DMS114 treated with DMSO at 0.1 percent for 48 hours (cell line): Measurements from ENCODE around the gene CSHL1.
"Not testable (repeated sequence)": the region's sequence is repeated elsewhere in the genome, so short reads cannot be mapped to it uniquely, and the experiment has no call there.

Experiments
- DNase-seq: peaks from one replicate; lab custom pipeline; 2025; ENCODE audit not compliant: unreplicated experiment; lab: John Stamatoyannopoulos, UW

Gene CSHL1

DNA sequence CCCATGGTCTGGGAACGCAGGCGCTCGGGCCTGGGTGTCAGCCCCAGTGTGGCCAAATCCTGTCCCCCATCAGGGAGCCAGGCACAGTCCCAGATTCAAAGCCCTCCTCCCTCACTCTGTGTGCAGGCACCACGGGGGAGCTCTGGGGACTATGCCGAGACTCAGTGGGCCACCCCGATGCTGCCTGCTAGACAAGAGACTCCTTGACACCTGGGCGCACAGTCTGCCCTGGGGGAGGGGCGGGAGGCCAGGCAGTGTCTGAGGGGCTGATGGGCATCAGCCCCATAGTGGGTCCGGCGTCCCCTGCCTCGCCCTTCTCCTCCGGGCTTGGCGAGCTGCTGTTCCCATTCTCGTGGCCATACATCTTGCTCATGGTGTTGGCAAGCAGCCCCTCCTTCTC, 29.5 kb upstream of the CSHL1 start:
- no peak for DNase-seq

DNA sequence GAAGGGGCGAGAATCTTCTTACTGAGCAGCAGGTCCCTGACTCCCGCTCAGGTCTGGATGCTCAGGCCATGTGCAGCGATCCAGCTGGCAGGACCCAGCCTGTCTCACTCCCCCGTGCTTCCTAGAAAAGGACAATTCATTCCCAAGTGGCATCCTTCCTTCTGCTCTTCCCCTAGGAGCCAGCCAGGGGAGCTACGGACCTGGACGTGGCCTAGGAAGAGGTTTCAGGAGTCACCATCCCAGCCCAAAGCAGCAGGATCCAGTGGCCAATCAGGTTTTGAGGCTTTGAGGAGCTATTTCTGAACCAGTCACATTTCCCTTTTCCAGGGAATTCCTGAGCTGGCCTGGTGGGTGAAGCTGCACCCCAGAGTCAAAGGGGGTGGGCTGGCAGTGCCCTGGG, 28.8 kb upstream of the CSHL1 start:
- DNase-seq, result no peak

DNA sequence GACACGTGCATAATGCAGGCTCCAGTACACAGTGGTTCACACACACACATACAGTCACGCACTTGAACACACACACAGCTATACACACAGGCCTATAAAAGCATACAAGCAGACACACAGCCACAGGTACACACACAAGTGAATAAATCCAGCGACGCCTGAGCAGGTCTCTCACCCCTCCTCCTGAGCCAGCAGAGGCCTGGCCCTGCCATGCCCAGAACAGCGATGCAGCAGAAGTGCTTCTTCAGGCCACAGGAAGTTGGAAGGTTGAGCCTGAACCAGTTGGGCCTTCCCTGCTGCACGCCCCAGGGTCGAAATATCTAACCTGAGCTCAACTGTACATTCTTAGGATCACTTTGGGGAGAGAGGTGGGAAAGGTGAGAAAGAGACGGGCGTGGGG, 28.3 kb upstream of the CSHL1 start:
- no peak for DNase-seq

DNA sequence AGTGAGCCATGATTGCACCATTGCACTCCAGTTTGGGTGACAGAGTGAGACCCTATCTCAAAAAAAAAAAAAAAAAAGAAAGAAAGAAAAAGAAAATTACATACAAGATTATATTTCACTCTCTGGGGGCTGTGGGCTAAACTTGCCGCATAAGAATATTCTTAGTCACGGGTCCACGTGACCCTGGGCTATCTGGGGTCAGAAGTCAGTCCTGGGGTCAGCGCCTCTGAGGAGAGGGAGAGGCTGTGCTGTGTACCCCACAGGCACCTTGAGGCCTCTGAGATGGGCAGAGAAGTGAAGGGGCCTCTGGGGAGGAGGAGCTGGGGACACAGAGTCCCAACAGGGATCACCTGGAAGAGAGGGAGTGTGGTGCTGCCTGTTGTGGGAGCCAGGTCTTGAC, 26.9 kb upstream of the CSHL1 start:
- DNase-seq, result no peak

DNA sequence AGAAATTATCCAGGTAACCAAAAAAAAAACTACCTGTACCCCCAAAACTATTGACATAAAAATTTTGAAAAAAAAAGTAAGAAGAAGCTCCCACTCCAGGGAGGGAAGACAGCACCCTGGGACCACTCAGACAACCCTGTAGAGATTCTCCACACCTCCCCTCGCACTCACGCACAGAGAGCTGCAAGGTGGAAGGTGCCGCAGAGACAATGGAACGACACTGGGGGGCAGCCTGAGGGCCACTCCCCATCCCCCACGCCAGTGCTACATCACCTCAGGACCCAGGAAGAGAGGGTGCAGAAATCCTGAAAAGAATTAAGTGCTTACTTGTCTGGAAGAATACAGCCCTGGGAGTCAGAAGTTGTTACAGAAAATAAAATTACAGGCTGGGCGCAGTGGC, 26.3 kb upstream of the CSHL1 start:
- DNase-seq, result no peak

DNA sequence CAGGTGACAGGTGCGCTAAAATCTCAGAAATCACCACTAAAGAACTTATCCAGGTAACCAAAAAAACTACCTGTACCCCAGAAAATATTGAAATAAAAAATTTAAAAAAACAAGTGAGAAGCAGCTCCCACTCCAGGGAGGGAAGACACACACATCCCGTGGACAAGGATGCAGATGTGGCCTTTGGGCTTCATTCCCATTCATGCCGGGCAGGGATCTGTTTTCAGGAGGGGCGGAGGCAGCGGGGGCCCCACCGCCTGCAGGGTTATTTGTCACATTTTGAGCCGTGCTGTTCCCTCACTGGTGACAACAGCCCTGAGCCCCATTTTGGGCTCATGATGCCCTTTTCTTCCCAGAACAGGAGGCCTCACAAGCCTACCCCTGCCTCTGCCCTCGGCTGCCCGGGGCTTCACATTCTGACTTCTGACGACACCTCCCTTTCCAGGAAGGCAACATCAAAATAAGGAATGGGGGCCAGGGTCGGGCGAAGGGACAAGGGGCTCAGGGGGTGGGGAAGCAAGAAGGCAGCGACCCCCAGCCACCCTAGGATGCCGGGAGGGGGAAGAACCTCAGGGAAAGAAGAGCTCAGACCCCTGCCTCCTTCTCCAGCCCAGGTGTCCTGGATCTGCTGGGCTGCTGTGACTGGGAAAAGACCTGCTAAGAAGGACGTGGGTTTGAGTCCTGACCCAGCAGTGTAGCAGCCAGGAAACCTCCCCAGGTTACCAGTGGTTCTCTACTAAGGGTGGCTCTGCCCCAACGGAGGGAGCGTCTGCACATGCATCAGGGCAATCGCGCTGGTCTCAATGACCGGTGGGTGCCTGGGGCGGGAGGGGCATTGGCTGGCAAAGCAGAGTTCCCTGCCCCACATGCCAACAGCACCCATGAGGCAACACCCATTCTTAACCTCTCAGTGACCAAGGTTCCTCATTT, 23.4 kb upstream of the CSHL1 start:
- DNase-seq, result no peak

DNA sequence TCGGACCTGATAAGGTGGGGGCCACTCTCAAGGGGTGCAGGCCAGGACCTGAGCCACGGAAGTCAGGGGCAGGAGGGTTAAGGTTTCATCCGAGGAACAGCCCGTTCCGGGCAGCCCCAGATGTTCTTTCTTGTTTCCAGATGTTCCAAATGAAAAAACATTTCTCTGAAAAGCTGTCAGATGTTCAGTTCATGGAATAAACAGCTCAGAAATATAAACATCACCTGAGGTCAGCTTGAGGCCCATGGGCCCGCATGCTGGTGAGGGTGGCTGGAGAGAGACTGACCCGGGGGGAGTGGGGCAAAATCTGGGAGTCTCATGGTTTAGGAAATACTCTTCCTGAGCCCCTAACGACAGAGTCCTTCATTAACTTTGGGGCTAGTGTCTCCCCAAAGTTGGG, 22.5 kb upstream of the CSHL1 start:
- DNase-seq, result no peak

DNA sequence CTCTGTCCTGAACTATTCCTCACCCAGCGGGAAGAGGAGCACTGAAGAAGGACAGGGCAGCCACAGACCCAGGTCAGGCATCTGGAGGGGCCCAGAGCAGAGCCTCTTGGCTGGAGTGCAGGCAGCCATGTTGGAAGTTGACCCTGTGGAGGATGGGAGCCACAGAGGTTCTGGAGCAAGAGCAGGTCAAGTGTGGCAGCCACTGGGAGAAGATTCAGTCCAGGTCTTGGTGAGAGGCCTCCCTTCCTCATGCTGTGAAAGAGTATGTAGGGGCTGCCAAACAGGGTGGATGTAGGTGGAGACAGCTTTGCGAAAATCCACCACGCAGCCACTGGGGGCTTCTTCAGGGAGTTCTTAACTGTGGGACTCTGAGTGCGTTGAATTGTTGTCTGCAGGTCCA, 21.7 kb upstream of the CSHL1 start:
- no peak for DNase-seq

DNA sequence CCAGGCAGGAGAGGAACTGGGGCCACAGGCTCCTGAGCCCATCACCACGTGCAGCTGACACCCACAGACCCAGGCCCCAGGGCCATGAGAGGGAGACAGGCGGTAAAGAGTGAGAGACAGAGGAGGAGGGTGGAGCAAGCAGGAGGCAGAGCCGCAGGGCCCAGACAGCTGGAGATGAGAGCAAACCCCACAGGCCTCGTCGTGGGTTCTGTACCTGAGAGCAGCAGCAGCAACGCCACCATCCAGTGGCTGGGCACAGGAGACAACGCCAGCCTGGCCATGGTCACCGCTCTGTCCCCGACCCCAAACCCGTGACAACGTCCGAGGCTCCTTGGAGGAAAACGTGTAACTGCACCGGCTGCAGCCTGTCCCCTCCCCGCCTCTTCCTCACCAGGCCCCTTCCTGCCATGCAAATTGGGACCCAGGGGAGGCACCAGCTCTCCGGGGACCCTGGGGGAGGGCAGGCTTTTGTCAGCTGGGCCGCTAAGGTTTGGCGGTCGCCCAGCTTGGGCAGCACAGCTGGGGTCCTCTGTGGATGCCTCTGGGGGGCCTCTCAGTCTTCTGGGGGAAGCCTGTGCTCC, 21.0 kb upstream of the CSHL1 start, which contains the start of gene CD79B:
CD79B (minus strand) TSS at position 351 of the 581 bp plus-strand sequence; CDS start at position 281, 70 bp downstream.
- DNase-seq, result no peak

DNA sequence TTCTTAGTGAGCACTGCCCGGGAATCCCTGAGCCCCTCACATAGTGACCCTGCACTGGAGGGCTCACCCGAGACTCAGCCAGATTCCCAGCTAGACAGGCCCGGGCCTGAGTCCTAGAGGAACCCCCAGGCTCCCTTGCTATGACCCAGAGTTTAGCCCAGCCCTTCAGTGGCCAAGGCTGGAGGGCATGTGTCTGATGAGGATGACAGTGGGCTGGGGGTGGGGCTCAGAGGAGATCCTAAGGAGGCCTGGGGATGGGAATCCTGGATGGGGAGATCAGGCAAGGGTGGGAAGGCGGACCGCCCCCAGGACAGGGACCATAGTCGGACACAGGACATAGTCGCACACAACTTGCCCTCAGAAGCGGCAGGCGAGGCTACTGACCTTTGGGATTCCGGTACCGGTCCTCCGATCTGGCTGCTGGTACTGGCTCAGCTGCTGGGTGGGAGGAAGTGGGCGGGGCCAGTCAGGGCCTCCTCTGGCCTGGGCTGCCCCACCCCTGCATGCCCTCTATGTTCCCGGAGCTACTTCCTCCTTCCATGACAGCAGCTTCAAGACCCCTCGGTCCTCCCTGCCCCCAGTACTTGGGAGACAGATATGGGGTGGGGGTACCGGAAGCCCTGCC, 20.0 kb upstream of the CSHL1 start:
- DNase-seq, result no peak

DNA sequence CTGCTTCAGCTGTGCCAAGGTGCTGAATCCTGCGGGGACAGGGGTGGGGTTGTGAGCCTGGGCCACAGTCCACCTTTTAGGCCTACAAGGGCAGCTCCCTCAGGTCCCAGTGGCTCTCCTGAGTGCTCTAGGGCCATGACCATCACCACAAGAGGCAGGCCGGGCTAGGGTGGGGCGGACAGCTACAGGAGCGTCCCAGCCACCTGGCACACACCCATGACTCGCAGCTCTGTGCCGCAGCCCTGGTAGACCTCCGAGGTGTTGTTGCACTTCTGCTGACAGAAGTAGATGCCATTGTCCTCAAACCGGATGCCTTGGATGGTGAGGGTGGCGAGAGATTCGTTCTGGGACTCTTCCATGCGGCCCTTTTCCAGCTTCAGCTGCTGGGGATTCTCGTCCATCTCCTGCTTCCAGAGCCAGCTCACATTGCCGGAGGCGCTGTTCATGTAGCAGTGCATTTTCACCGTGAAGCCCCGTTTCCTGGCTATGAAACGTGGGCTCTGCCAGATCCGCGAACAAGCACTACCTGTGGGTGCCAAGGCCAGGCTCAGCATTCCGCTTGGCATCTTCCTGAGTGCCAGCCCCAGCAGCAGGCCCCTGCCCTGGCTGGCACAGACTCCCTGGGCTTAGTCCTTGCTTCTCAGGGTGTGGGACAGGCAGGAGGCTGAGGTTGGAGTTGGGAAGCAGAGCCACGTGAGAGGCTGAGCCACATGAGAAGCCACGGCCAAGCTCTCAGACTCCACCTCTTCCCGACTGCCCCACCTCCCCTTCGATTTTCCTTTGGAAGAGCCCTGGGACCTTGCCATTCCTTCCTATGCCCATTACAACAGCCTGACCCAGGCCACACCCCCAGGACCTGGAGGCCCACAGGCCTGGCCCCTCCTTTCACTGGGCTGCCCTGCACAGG, 19.1 kb upstream of the CSHL1 start:
- no peak for DNase-seq

DNA sequence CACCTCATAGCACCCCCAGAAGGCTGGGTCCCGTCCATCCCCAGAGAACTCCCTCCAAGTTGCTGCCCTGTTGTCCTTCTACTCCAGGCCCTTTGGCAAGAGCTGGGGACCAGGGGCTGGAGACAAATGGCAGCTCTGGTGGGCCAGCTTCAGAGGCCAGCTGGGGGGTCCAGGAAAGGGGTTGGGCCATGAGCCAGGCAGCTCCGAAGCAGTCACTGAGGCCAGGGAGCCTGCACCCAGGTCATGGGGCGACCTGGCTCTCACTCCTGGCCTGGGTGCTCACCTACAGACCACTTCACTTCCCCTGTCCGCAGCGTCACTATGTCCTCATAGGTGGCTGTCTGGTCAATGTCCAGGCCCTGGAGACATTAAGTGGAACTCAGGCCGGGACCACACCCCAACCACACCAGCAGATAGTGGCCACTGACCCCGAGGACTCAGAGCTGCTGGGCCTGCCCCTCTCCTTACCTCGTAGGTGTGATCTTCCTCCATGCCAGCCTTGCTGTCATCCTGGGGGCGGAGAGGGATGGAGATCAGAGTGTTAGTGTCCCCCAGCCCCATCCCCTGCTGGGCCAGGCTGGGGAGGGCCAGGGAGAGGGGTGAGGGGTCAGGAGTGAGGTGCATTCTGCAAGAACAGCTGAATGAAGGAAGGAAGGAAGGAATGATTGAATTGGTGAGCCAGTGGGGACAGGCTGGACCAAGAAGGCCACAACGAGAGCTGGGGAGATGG, 18.1 kb upstream of the CSHL1 start:
- DNase-seq, result no peak

DNA sequence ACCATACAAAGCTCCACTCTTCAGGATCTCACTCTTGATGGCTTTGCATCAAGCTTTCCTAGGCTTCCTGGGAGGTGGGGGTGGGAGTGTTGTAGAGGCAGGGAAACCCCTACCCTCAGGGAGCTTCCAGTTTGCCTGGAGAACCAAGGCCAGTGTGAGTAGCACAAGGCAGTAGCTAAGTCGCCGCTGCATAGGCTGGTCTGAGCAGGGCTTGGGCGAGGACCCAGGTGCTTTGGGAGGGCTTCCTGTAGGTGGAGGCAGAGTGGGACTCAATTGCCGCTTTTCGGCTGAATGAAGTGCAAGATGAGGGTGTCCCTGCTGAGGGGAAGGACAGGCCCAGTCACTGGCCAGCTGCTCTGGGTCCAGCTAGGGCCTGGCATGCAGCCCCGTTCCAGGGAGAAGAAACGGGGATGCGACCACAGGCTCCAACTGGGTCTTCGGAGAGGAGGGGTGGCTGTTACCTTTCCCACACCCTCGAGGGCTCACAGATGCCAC, 17.2 kb upstream of the CSHL1 start:
- DNase-seq, result no peak

DNA sequence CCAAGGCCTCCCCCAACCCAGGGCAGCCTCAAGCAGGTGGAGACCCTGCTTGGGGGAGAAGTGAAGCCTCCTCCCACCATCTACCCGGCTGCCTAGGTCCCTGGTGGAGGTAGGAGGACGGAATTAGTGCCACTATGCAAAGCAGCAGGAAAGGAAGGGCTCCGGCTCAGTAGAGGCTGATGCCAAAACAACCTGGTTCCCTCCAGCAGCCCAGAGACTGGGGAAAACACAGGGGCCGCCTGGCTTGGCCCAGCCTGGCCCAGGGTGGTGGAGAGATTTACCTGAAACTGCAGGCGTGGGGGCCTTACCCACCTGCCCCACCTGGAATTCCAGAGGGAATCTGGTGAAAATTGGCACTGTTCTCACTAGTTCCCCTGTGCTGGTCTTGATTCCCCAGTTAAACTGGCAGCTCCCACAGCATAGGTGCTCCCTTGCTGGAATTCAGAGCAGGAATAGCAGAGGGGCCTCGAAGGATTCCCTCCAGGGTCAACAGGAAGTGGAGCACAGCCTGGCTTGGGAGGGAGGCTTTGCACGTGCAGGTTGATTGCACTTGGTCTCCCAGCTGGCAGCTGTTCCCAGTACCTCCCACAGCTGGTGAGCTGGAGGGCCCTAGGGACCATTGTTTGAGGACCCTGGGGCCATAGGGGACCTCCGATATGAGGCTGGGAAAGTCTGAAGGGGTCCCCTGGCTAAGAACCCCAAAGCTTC, 16.6 kb upstream of the CSHL1 start:
- no peak for DNase-seq

DNA sequence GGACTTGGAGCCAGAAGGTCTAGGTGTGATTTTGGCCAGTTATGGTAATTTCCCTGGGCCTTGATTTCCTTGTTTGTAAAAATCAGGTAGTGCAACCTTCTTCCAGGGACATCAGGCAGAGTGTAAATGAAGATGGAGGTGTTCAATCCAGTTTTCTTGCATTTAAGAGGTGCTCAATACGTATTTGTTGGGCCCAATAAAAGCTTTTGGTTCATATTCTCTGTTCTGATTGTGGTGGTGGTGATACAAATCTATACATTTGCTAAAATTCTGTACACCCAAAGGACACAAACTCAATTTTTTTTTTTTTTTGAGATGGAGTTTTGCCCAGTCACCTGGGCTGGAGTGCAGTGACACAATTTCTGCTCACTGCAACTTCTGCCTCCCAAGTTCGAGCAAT, 15.1 kb upstream of the CSHL1 start:
- no peak for DNase-seq

DNA sequence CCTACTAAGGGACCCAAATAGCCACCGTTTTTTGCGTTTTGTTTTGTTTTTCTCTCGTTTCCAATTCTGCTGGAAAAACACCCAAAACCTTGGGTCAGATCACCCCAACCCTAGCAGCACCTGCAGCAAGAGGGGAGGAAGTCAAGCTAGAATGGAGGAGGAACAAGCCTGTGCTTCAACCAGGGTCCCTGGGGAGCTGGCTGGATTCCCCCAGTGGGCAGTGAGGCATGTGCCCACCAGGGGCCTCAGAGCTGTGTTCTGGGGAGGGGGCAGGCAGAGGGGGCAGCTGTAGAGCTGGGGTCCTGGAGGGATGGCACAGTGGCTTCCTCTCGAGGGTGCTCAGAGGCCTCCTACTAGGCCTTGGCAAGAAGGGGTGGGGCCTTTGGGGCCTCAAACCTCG, 14.6 kb upstream of the CSHL1 start:
- DNase-seq, result no peak

DNA sequence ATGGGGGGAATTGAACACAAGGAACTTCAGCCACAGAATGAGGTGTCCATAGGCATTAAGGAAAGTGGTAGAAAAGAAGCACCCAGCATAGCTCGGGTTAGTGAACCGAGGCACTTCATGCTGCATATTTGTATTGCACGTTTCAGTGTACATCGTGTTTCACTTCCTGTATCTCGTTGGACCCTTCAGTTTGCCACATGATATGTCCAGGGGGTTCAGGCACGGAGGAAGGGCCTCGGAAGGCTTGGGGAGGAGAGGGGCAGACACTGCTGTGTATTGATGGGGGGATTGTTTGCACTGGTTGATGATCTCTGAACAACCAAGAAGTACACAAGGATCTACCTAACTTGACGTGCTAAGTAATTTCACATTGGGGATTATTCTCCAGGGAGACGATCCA, 11.3 kb upstream of the CSHL1 start:
- not testable (repeated sequence) for DNase-seq

DNA sequence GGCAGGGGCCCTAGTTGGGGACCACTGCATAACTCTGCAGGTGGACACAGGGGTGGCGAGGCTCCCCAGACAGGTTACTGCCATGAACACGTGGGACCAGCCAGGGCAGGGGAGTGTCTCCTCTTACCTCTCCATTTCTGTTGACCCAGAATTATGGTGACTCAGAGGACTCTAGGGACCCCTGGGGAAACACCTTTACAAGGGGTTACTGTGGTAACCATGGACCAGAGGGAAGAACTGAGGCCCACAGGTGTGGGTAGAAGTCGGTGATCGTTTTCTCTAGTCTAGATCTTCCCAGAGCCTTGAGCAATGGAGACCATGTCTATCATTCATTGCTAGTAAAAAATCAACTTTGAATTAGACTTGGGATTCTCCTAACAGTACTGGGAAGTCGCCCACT, 9.7 kb upstream of the CSHL1 start:
- not testable (repeated sequence) for DNase-seq

DNA sequence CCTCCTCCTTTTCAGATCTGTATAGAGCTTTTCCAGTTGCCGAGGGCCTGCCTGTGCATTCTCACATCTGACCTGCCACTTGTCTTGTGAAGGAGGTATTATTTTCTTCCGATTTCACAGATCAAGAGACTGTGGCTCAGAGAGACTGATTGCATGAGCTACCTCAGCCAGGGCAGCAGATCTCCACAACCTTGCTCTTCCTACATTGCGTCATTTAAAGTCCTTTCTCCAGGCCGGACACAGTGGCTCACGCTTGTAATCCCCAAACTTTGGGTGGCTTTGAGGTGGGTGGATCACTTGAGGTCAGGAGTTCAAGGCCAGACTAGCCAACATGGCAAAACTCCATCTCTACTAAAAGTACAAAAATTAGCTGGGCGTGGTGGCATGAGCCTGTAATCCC, 9.0 kb upstream of the CSHL1 start:
- DNase-seq, result not testable (repeated sequence)

DNA sequence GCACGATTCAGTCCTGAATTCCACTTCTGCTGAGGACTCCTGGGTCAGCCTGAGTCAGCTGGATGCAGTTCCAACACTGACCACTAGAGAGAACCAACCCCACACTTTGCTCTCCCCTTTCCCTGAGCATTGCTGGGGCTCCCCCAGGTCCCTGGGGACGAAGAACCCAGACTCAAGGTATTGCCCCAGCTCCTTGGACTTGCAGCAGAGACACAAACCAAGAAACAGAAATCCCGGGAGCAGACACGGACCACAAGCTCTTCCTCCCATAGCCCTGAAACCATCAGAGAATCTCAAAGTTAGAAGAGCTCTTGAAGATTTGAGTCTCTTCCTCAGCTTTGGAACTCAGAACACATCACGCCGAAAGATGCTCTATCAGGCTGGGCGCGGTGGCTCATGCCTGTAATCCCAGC, 8.3 kb upstream of the CSHL1 start:
- DNase-seq, result no peak
